Measurements from ENCODE around the gene TESK1.

- TF ChIP-seq, protein P1, sequence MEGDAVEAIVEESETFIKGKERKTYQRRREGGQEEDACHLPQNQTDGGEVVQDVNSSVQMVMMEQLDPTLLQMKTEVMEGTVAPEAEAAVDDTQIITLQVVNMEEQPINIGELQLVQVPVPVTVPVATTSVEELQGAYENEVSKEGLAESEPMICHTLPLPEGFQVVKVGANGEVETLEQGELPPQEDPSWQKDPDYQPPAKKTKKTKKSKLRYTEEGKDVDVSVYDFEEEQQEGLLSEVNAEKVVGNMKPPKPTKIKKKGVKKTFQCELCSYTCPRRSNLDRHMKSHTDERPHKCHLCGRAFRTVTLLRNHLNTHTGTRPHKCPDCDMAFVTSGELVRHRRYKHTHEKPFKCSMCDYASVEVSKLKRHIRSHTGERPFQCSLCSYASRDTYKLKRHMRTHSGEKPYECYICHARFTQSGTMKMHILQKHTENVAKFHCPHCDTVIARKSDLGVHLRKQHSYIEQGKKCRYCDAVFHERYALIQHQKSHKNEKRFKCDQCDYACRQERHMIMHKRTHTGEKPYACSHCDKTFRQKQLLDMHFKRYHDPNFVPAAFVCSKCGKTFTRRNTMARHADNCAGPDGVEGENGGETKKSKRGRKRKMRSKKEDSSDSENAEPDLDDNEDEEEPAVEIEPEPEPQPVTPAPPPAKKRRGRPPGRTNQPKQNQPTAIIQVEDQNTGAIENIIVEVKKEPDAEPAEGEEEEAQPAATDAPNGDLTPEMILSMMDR (IDR thresholded peaks at IDR 0.05), result no peak
- no peak for TF ChIP-seq POLR2A (IDR thresholded peaks at IDR 0.05)
- no peak for TF ChIP-seq POLR2AphosphoS5 (IDR thresholded peaks at IDR 0.05; ENCODE audit: insufficient read depth in 1 of 2, low read depth in 1 of 2)
Measured at GRCh38 chr9:35646153-35646532, 41.1 kb downstream of the TESK1 start.
